HepG2 (cell line): ENCODE data around the gene RNF126. TPM values are rescaled to one million over a fixed set of nuclear protein-coding genes. Genes with fewer than 3 reads are reported as not detected.
"Not testable (repeated sequence)": the region's sequence is repeated elsewhere in the genome, so short reads cannot be mapped to it uniquely, and the experiment has no call there.

Experiments
- ATAC-seq: fragments of 200-7000 bp; cut with Tn5 transposase; 3 replicates; pipeline ENCODE4 v1.9.1; 2020; ENCODE audit warnings: mild to moderate bottlenecking, moderate library complexity
- BruUV-seq: library from RNA; stranded (reverse); fragments of 400-500 nt; replicated peaks from 2 replicates; lab custom pipeline; 2021; lab: Mats Ljungman, UMichigan
- CTCF ChIA-PET: fragments of 300-600 bp; formaldehyde crosslinking; extraction: SDS; loops from one replicate; lab custom pipeline; 2021; ENCODE audit warnings: low total read pairs, inconsistent platforms, low intra/inter-chr PET ratio; lab: Yijun Ruan, JAX
- POLR2A ChIA-PET: fragments of 350-600 bp; sonication (Branson Sonifier 250); formaldehyde crosslinking; loops from one replicate; lab custom pipeline; 2020; ENCODE audit warnings: antibody characterized with exemption, inconsistent platforms; lab: Yijun Ruan, JAX
- DNase-seq: peaks from one replicate; pipeline ENCODE4 v3.0.0-alpha.2; 2015; ENCODE audit warnings: low spot score
- FAIRE-seq: peaks from 3 replicates; lab custom pipeline; 2011; peaks lifted over from hg19 to GRCh38; lab: Jason Lieb, UNC
- H2AFZ ChIP-seq: one replicate; pipeline ENCODE4 v1.6.1; 2011; ENCODE audit warnings: low read length, inconsistent platforms
- H3K27ac ChIP-seq: fragments of 300-600 bp; 3 replicates; pipeline ENCODE4 v1.8.0; 2011; ENCODE audit warnings: mixed run types, mild to moderate bottlenecking, mixed read lengths, low read length, inconsistent platforms; ENCODE audit not compliant: insufficient read depth; ENCODE audit errors: extremely low read length
- H3K27me3 ChIP-seq, 2 experiments: fragments of 200-600 bp in 1 of 2; 2 replicates in 1 of 2; 3 replicates in 1 of 2; pipeline versions ENCODE4 v1.6.0 to v1.8.0; 2011; ENCODE audit warnings: low read length in 2 of 2, mild to moderate bottlenecking in 2 of 2, moderate library complexity in 2 of 2, inconsistent platforms in 1 of 2; ENCODE audit not compliant: insufficient read depth in 2 of 2, control insufficient read depth in 1 of 2
- H3K36me3 ChIP-seq, 2 experiments: fragments of 200-600 bp in 1 of 2; replicated peaks in 1 of 2; 2 replicates in 1 of 2; 3 replicates in 1 of 2; pipeline versions ENCODE4 v1.5.1 to v1.8.0; 2011; ENCODE audit warnings: low read length in 2 of 2, inconsistent platforms in 1 of 2; ENCODE audit not compliant: insufficient read depth in 2 of 2, control insufficient read depth in 1 of 2
- H3K4me1 ChIP-seq: 2 replicates; pipeline ENCODE4 v1.5.1; 2012; ENCODE audit warnings: low read length, inconsistent platforms; ENCODE audit not compliant: insufficient read depth
- H3K4me2 ChIP-seq: 2 replicates; pipeline ENCODE4 v1.6.0; 2011; ENCODE audit warnings: low read depth, low read length, inconsistent platforms
- H3K4me3 ChIP-seq, 3 experiments: fragments of 200-600 bp in 1 of 3; sonication (generic), shearing (Covaris generic) in 1 of 3; replicated peaks in 1 of 3; 2 replicates each; pipeline ENCODE4 v1.5.1; 2011 to 2016; ENCODE audit warnings: low read length in 3 of 3, inconsistent platforms in 2 of 3, low read depth in 2 of 3, mild to moderate bottlenecking in 2 of 3, control low read depth in 1 of 3, mixed read lengths in 1 of 3; ENCODE audit not compliant: insufficient read depth in 1 of 3
- H3K79me2 ChIP-seq: one replicate; pipeline ENCODE4 v1.6.1; 2011; ENCODE audit warnings: low read length, inconsistent platforms; ENCODE audit not compliant: insufficient read depth
- H3K9ac ChIP-seq: 2 replicates; pipeline ENCODE4 v1.6.0; 2011; ENCODE audit warnings: mild to moderate bottlenecking, low read depth, low read length, inconsistent platforms; ENCODE audit not compliant: insufficient read depth
- H3K9me3 ChIP-seq: 2 replicates; pipeline ENCODE4 v1.5.1; 2012; ENCODE audit warnings: mild to moderate bottlenecking, low read length
- H4K20me1 ChIP-seq: 2 replicates; pipeline ENCODE4 v1.6.0; 2011; ENCODE audit warnings: inconsistent platforms, mild to moderate bottlenecking, low read length, moderate library complexity; ENCODE audit not compliant: insufficient read depth
- CTCF ChIP-seq: sonication (generic); formaldehyde crosslinking; IDR thresholded peaks from 2 replicates; pipeline ENCODE4 v1.5.0; 2020; ENCODE audit warnings: mild to moderate bottlenecking, missing genetic modification reagents, moderate library complexity
- HNRNPL ChIP-seq: fragments of 200-400 bp; formaldehyde crosslinking; IDR thresholded peaks from 2 replicates; pipeline ENCODE4 v1.6.1; 2017; ENCODE audit warnings: mild to moderate bottlenecking, low read depth, low read length
- ZBTB33 ChIP-seq: sonication (generic); formaldehyde crosslinking; IDR thresholded peaks from 2 replicates; pipeline ENCODE4 v1.4.0; 2020; ENCODE audit warnings: missing genetic modification reagents
- ZNF687 ChIP-seq: sonication (generic); formaldehyde crosslinking; IDR thresholded peaks from 2 replicates; pipeline ENCODE4 v1.5.1; 2020; ENCODE audit warnings: mild to moderate bottlenecking, missing genetic modification reagents, moderate library complexity
- WGBS: methylation state at CpG from one replicate; pipeline ENCODE4 v1.1.6; 2017; ENCODE audit warnings: low lambda C conversion rate; 5-methylcytosine and 5-hydroxymethylcytosine counted together
- in situ Hi-C: cut with HindIII; loops from 2 replicates; pipeline ENCODE4 v1.10.0; 2017; ENCODE audit warnings: low pct_unique_long_range_greater_than_20kb; ENCODE audit not compliant: extremely low pct_ligation_motif_present
- intact Hi-C: fragments of 100-400 bp; cut with micrococcal nuclease; formaldehyde crosslinking; loops from one replicate; pipeline ENCODE4 v1.10.0; 2022; ENCODE audit not compliant: unreplicated experiment
- polyA plus RNA-seq, 8 experiments: library from polyadenylated mRNA; depleted of rRNA in 3 of 8; stranded (reverse) in 7 of 8; unstranded in 1 of 8; fragments of >200 nt; fragmentation: Illumina TruSeq in 4 of 8; extraction: Trizol in 4 of 8; gene quantifications; 2 replicates each; pipeline versions ENCODE4 v1.2.1 to v1.2.3, GENCODE V29; 2011 to 2016; ENCODE audit warnings: low read depth in 4 of 8, missing spikeins in 1 of 8, mixed read lengths in 1 of 8; ENCODE audit not compliant: insufficient read depth in 1 of 8
- total RNA-seq, 5 experiments: library from RNA; depleted of rRNA; stranded (reverse); fragments of >200 nt; fragmentation: Illumina TruSeq; extraction: Trizol; gene quantifications; 2 replicates each; pipeline ENCODE4 v1.2.3, GENCODE V29; 2016; ENCODE audit warnings: low read depth in 1 of 5

RNF126 gene
- total and polyA plus RNA-seq, 2 of the 13 experiments (the other 11 are each of a cell fraction or from before 2014, with no cell fraction given), result 23.2 to 34.0 TPM

GRCh38 chr19:629515-629914 is 33.5 kb downstream of the RNF126 start:
- TF ChIP-seq HNRNPL (0 out of 2 replicates have a peak, but pooled peaks have one; percentile 38), ZNF687 (CRISPR knock-in tag) (peak; percentile 44; the same call in 1 of the 2 replicates), CTCF (peak; percentile 18; the same call in 1 of the 2 replicates), ZBTB33 (peak; percentile 80)
- TF ChIP-seq, all 625 proteins: peak for 4; not testable (repeated sequence) for 621
- H3K27ac ChIP-seq, FAIRE-seq, H3K27me3 ChIP-seq, intact Hi-C loops, DNase-seq, H3K4me3 ChIP-seq, H2AFZ ChIP-seq, CTCF ChIA-PET, H4K20me1 ChIP-seq, POLR2A ChIA-PET, H3K9ac ChIP-seq, ATAC-seq, H3K4me2 ChIP-seq, H3K9me3 ChIP-seq, in situ Hi-C loops, BruUV-seq: not testable (repeated sequence)
- Histone ChIP-seq H3K79me2 (peaks cover 30% of the 10 kb centered on the region), H3K4me1 (peaks cover 33% of the 10 kb centered on the region), H3K36me3 (peaks cover 6 to 28% of the 10 kb centered on the region in 2 experiments; a peak in 4 of 5 replicates)
- WGBS, result 95% methylated on average over 4 of the region's 25 CpGs
